DMS 273 treated with DMSO at 0.1 percent for 48 hours (cell line): ENCODE data around the gene GLRX.
A peak's percentile ranks its signal among the peaks of the same experiment; 100 is the strongest.

Experiments
- DNase-seq: peaks from one replicate; lab custom pipeline; 2025; lab: John Stamatoyannopoulos, UW

Gene GLRX

DNA sequence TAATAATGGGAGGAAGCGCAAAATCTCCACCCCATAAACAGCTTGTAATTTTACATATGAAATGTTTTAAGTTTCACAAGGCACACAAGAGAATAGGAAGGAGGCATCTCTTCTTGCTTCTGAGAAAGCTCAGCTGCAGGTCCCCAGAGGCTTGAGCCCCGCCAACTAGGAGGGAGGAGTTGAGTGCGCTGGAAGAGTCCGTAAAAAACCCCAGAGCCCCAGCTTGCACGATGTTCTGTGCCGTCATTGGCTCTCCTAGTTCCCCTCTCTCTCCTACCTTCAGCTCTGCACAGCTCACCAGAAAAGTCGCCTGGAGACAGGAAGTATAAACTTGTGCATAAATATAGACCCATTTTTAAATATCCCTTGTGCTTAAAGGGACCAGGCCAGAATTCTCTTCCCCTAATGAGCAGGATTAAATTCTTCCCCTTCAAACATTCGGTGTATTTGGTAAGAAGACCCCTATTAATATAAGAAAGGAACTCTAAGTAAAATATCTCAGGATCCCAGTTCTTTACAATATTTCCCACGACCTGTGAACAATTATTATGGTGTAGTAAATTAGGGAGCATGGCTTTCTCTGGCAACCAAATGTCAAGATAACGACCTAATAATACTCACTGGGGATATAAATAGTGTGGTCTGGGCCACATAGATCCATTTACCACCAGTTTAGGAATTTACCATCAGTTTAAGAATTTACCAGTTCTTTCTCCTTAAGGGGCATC, 13.7 kb downstream of the GLRX start:
- peak; percentile 28 for DNase-seq

DNA sequence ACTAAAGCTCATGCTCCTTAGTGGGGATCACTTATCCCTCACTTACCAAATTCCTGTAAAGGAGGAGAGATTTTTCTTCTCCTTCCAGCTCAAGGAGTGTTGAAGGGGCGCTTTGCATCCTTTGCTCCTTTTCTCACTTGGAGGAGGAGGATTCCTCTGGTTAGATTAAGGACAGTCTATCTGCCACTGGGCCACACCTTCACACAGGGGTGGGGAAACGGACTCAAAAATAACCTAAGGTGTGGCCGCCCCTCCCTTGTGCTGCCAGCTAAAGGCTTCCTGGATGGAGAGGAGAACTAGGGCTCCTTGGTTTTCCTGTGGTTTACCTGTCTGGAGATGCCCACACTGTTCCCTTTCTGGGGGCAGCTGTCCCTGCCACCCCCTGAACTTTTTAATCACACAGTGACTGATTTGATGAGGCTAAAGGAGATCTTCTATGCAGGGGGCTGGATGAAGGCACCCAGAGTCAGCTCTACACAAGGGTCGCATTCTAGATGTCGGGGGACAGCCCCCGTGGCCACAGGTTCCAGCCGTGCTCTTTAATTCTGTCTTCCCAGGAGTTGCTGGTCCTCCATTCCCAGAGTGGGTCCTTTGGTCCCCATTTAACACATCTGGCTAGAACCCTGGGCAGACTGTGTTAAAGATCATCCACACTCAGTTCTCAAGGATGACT, 14.4 kb downstream of the GLRX start:
- no peak for DNase-seq

DNA sequence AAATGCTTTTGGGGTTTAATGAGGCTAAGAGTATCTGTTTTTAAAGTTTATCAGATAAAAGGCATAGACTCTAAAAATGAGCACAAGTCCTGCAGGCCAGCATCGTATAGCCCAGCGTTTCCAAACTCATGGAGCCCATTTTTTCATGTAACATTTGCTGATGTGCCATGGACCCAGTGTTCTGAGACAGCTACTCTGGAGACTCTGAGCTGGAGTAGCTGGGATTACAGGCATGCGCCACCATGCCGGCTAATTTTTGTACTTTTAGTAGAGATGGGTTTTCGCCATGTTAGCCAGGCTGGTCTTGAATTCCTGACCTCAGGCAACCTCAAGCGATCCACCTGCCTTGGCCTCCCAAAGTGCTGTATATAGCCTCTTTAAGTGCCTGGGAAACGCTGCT, 15.8 kb downstream of the GLRX start:
- DNase-seq: no peak

- no peak for DNase-seq
Observed at GRCh38 chr5:95804736-95805539, 17.6 kb downstream of the GLRX start.

GRCh38 chr5:95803271-95804148, 19.0 kb downstream of the GLRX start:
- no peak for DNase-seq

DNA sequence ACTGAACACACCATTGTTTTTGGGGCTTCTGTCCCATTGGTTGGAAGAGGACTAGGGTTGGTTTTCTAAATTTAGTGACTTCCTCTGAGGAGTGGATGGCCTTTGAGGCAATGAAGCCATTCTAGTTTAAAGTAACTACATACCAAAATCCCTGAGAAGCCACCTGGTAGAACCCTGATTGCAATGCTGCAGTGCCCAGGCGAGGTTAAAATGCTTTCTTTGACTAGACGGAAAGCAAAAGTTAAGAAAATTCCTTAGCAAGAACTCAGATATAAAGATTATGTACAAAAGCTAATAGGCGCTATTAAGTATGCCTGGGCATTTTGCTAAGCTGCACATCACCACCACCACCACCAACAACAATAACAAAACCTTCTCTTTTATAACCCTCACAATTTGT, 20.6 kb downstream of the GLRX start:
- no peak for DNase-seq

DNA sequence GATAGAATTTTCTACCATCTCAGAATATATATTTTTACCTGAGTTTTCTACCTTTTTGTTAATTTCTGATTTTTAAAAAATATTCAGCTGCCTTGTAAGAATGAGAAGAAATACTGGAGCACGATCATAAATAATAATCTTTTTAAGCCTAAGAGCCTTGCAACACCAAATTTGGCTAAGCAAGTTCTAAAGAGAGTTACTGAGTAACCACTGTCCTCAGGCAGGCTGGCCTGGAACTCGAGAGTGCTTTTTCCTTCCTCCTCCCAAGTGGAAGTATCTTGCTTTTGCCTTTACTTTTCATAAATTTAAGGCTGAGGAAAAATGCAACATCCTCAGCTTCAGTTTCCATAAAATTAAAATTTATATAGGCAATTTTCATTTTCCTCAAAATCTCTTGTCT, 21.0 kb downstream of the GLRX start:
- DNase-seq: no peak

DNA sequence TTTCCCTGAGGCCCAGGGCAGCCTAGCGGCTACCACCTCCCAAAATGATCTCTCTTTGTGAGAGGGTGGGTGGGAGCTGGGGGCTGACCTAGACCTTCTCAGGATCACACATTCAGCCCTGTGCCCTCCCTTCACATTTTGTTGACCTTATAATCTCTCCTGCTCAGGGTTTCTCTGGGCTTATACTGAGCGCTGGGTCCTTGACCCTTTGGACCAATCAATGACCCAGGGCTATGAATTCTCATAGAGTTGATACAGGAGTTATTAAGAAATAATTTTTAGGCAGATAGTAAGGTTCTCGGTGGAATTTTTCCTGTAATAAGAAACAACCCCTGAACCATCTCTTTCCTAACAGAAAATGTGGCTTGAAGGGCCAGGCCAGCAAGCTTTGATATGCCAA, 22.0 kb downstream of the GLRX start:
- DNase-seq: no peak

DNA sequence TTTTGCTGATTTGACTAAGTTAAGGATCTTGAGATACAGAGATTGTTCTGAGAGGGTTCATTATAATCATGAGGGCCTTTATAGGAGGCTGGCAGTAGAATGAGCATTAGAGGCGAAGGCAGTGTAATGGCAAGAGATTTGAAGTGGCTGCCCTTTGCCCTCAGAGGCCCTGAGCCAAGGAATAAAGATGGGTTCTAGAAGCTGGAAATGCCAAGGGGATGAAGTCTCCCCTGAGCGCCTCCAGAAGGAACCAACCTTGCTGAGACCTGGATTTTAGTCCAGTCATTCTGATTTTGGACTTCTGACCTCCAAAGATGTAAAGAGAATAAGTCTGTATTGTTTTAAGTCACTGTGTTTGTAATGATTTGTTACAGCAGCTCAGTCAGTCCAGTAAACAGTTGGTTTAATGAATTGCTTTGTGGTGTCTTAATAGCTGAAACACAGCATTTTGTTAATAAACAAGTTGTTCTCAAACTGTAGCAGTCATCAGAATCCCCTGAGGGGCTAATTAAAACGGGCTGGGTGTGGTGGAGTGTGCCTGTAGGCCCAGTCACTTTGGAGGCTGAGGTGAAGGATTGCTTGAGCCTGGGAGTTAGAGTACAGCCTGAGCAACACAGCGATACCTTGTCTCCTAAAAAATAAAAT, 23.2 kb downstream of the GLRX start:
- no peak for DNase-seq

DNA sequence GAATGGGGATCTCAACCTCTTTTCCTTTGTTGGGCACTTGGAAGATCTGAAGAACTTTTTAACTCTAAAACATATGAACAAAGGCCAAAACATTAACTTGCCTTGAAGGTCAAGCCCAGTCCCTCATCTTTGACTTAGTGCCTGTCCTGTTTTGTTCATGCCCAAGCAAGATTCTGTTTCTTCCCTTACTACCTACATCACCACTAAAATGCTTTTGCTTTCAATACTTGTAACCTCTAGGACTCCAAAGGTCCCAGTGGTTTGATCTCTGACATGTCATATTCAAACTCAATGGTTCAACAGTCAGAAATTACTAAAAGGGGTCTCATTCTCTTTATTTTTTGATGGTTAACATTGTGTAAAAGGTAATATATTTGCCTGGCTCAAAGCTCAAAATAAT, 24.0 kb downstream of the GLRX start:
- DNase-seq: no peak

DNA sequence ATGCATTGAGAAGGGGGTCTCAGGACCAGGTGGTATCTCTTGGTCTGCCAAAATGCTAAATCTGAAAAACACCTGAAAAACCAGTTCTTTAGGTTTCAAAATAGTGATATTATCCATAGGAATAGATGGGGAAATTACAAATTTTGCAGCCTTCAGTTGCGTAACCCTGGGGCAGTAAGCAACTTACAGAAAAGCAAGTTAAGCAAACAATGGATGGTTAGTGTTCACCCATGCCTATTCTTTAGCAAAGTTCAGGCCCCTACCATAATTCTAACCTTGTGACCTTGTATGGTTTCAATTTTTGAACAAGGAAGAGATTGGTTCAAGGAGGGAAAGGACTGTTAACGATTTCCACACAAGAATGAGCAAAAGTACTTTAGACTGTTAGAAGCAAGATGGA, 24.5 kb downstream of the GLRX start:
- DNase-seq: no peak

GRCh38 chr5:95797301-95797700, 25.2 kb downstream of the GLRX start:
- DNase-seq: no peak

- DNase-seq: no peak
Observed at GRCh38 chr5:95794070-95794516, 28.4 kb downstream of the GLRX start.

- no peak for DNase-seq
Observed at GRCh38 chr5:95791751-95792150, 30.8 kb downstream of the GLRX start.

- no peak for DNase-seq
Observed at GRCh38 chr5:95788493-95788892, 34.0 kb downstream of the GLRX start.

DNA sequence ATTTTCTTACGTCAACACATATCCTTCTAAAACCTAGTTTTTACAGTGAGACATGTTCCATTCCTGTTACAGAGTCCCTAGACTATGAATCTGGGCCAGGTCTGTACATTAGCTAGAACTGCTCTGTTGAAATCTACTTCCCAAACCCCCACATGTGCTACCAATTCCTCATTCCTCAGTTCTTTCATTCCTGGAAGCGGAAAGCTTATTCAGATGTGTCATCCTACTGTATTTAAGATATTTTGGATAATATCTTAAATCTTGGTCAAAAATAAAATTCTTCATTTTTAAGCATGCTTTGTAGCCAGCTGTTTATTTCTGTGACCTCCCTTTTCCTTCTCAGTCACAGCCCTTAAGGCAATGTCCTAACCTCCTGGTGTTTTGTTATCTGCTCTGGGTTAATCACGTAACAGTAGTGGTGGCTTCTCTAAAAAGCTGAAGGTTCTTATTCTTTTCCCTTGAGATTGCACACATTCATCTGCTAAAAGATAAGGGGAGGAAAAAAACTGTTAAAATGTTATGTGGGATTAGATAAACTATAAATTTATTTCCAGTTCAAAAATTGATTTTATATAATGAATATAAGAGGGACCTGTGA, 35.6 kb downstream of the GLRX start:
- DNase-seq: no peak

DNA sequence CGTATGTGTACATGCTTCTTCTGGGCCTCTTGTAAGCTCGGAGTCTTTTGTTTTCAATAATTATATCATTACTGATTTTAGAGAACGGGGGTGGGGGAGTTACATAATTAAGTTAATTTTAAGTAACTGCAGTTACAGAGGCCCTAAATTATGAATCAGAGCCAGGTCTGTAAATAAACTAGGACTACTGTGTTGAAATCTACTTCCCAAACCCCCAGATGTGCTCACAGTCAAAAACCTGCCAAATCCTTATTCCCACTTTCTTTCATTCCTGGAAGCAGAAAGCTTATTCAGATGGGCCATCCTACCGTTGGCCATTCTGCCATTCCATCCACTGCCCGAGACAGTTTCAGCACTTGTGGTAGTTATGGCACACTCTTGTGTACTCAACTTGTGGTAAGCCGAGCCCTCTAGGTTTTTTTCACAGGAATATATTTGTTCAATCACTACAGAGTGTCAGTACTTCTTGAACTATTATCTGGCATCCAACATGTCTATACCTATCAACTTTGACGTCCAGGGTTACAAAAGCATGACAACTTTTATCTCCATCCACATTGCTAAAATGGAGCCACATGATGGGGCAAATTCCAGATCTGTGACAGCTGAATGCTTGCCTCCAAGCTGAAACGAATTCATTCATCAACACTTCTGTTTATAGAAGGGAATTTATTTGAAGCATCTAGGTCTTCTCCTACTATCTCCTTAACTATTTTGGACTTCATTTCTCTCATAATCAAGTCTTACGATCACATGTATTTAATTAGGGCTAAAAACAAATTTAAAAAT, 37.8 kb downstream of the GLRX start:
- no peak for DNase-seq

- no peak for DNase-seq
Observed at GRCh38 chr5:95783661-95784060, 38.9 kb downstream of the GLRX start.

DNA sequence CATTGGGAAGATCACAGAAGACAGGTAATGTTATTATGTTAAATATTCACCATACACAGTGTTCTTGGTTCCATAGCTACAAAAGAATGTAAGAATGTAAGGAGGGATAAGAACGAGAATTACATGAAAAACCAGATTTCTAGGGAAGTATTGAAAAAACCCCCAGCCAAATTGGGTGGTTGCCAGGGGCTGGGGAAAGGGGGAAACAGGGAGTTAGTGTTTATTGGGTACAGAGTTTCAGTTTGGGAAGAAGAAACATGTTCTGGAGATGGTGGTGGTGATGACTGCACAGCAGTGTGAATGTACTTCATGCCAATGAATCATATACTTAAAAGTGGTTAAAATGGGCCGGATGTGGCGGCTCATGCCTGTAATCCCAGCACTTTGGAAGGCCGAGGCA, 40.3 kb downstream of the GLRX start:
- DNase-seq: no peak

DNA sequence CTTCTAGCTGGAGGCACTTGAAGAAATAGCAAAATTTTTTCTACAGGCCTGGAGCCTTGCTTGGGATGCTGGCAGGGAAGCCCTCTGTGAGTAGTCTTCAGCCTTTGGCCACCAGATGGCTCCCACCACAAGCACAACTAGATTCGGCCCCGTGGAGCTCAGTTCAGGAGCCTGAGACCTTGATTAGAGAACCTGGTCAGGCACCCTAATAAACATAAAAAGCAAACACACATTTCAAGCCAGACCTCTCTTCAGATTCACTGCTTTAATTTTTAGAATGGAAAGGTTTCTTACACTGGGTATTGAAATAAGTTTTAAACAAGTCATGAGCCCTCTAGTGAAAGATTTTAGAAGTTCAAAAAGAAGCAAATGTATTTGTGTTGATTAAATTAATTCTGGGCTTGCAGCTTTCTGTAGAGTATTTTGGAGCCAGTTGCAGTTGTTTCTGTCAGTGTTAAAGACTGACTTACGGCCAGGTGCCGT, 41.4 kb downstream of the GLRX start:
- peak; percentile 36 for DNase-seq
